ENCODE data around the gene ANKRA2.

The ANKRA2 gene

DNA sequence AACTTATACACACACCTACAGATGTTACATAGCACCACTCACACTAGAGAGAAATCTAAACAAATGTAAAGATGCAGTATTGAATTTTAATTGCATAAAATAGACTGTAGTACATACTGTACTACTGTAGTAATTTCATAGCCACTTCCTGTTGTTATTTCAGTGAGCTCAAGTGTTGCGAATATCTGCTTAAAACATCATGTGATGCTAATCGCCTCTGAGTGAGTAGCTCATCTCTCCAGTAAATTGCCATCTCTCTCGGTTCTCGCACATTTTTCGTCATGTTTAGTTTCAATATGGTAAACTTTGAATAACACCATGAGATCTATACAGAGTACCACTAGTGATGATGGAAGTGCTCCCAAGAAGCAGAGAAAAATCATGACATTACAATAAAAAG is 38.6 kb upstream of the ANKRA2 start:
- H3K36me3 ChIP-seq (ENCODE audit: low read length): no peaks in the 10 kb centered on the region
- H3K27ac ChIP-seq (ENCODE audit: low read depth, low read length): no peak overlapping the region
- H3K4me2 ChIP-seq (ENCODE audit: low read depth, low read length, poor library complexity, severe bottlenecking): no peak overlapping the region
- no peaks in the 10 kb centered on the region for H3F3A ChIP-seq (ENCODE audit: insufficient read depth)
- TF ChIP-seq EZH2phosphoT487 (conservative IDR thresholded peaks at IDR 0.05; ENCODE audit: low read length): no peak
- TF ChIP-seq, protein P1, sequence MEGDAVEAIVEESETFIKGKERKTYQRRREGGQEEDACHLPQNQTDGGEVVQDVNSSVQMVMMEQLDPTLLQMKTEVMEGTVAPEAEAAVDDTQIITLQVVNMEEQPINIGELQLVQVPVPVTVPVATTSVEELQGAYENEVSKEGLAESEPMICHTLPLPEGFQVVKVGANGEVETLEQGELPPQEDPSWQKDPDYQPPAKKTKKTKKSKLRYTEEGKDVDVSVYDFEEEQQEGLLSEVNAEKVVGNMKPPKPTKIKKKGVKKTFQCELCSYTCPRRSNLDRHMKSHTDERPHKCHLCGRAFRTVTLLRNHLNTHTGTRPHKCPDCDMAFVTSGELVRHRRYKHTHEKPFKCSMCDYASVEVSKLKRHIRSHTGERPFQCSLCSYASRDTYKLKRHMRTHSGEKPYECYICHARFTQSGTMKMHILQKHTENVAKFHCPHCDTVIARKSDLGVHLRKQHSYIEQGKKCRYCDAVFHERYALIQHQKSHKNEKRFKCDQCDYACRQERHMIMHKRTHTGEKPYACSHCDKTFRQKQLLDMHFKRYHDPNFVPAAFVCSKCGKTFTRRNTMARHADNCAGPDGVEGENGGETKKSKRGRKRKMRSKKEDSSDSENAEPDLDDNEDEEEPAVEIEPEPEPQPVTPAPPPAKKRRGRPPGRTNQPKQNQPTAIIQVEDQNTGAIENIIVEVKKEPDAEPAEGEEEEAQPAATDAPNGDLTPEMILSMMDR (IDR thresholded peaks at IDR 0.05; ENCODE audit: insufficient read depth, low read length, poor library complexity, severe bottlenecking): no peak
- H3K79me2 ChIP-seq (ENCODE audit: insufficient read depth, low read length): no peaks in the 10 kb centered on the region
- H3K4me3 ChIP-seq (ENCODE audit: insufficient read depth, low read length, poor library complexity, severe bottlenecking): no peak overlapping the region
- H3K9me2 ChIP-seq (replicated peaks; ENCODE audit: insufficient read depth, low read length): no peaks in the 10 kb centered on the region
- no peak overlapping the region for H3K9ac ChIP-seq (ENCODE audit: low read length)
- no peak overlapping the region for H2AFZ ChIP-seq (ENCODE audit: low read depth, low read length, severe bottlenecking)
- no peaks in the 10 kb centered on the region for H4K20me1 ChIP-seq (ENCODE audit: low read depth, low read length)
- no peaks in the 10 kb centered on the region for H3K27me3 ChIP-seq (ENCODE audit: low read length)
- H3K9me3 ChIP-seq (ENCODE audit: insufficient read depth, low read length): no peaks in the 10 kb centered on the region

- no peaks in the 10 kb centered on the region for H3K27me3 ChIP-seq (ENCODE audit: low read length)
- no peak overlapping the region for H3K9ac ChIP-seq (ENCODE audit: low read length)
- no peaks in the 10 kb centered on the region for H4K20me1 ChIP-seq (ENCODE audit: low read depth, low read length)
- H3K9me2 ChIP-seq (replicated peaks; ENCODE audit: insufficient read depth, low read length): no peaks in the 10 kb centered on the region
- no peak overlapping the region for H3K4me3 ChIP-seq (ENCODE audit: insufficient read depth, low read length, poor library complexity, severe bottlenecking)
- H3K36me3 ChIP-seq (ENCODE audit: low read length): no peaks in the 10 kb centered on the region
- no peak overlapping the region for H3K4me2 ChIP-seq (ENCODE audit: low read depth, low read length, poor library complexity, severe bottlenecking)
- H3K27ac ChIP-seq (ENCODE audit: low read depth, low read length): no peak overlapping the region
- no peaks in the 10 kb centered on the region for H3F3A ChIP-seq (ENCODE audit: insufficient read depth)
- no peaks in the 10 kb centered on the region for H3K79me2 ChIP-seq (ENCODE audit: insufficient read depth, low read length)
- TF ChIP-seq EZH2phosphoT487 (conservative IDR thresholded peaks at IDR 0.05; ENCODE audit: low read length): no peak
- TF ChIP-seq, protein P1 (IDR thresholded peaks at IDR 0.05; ENCODE audit: insufficient read depth, low read length, poor library complexity, severe bottlenecking): no peak
- no peaks in the 10 kb centered on the region for H3K9me3 ChIP-seq (ENCODE audit: insufficient read depth, low read length)
- no peak overlapping the region for H2AFZ ChIP-seq (ENCODE audit: low read depth, low read length, severe bottlenecking)
Observed at GRCh38 chr5:73599380-73599779, 33.9 kb upstream of the ANKRA2 start.

GRCh38 chr5:73596705-73597328 is 31.4 kb upstream of the ANKRA2 start:
- Histone ChIP-seq H3K27ac (ENCODE audit: low read depth, low read length) (no peak overlapping the region), H3K4me3 (ENCODE audit: insufficient read depth, low read length, poor library complexity, severe bottlenecking) (no peak overlapping the region), H3K9me3 (ENCODE audit: insufficient read depth, low read length) (no peaks in the 10 kb centered on the region), H4K20me1 (ENCODE audit: low read depth, low read length) (no peaks in the 10 kb centered on the region), H3K4me2 (ENCODE audit: low read depth, low read length, poor library complexity, severe bottlenecking) (no peak overlapping the region), H3K9me2 (replicated peaks; ENCODE audit: insufficient read depth, low read length) (no peaks in the 10 kb centered on the region), H2AFZ (ENCODE audit: low read depth, low read length, severe bottlenecking) (no peak overlapping the region), H3K36me3 (ENCODE audit: low read length) (no peaks in the 10 kb centered on the region), H3F3A (ENCODE audit: insufficient read depth) (no peaks in the 10 kb centered on the region), H3K79me2 (ENCODE audit: insufficient read depth, low read length) (no peaks in the 10 kb centered on the region), H3K9ac (ENCODE audit: low read length) (no peak overlapping the region), H3K27me3 (ENCODE audit: low read length) (no peaks in the 10 kb centered on the region)
- TF ChIP-seq EZH2phosphoT487 (conservative IDR thresholded peaks at IDR 0.05; ENCODE audit: low read length): no peak
- TF ChIP-seq, protein P1 (IDR thresholded peaks at IDR 0.05; ENCODE audit: insufficient read depth, low read length, poor library complexity, severe bottlenecking): peak; percentile 49
